T-cell (primary cell): ENCODE measurements around the gene TMED4. TPM values are rescaled to one million over a fixed set of nuclear protein-coding genes. Genes with fewer than 3 reads are reported as not detected.

Experiments
- ATAC-seq, 4 experiments: fragments of 200-7000 bp in 3 of 4; fragments of 150-1000 bp in 1 of 4; cut with Tn5 transposase; replicated peaks in 1 of 4; 1 replicate in 3 of 4; 2 replicates in 1 of 4; pipeline ENCODE4 v1.10.0; 2021; ENCODE audit warnings: moderate library complexity in 3 of 4, mild to moderate bottlenecking in 2 of 4, moderate number of reproducible peaks in 1 of 4
- CTCF ChIA-PET, 2 donors: fragments of 300-600 bp; sonication (Branson Sonifier 250); formaldehyde crosslinking; loops; one replicate each; lab custom pipeline; 2022; ENCODE audit warnings: antibody characterized with exemption in 2 of 2; lab: Charles Lee
- POLR2A ChIA-PET, 2 donors: fragments of 300-600 bp; sonication (Branson Sonifier 250); formaldehyde crosslinking; loops; one replicate each; lab custom pipeline; 2022; ENCODE audit warnings: antibody characterized with exemption in 2 of 2; lab: Charles Lee
- DNase-seq, 35 experiments: peaks; one replicate each; pipeline versions ENCODE4 v3.0.0 to v3.0.0-alpha.2; 2013 to 2023
- H3K27ac ChIP-seq: one replicate; pipeline ENCODE4 v1.5.1; 2013; ENCODE audit warnings: low read length
- H3K27me3 ChIP-seq, 2 experiments: replicated peaks in 1 of 2; 1 replicate in 1 of 2; 2 replicates in 1 of 2; pipeline versions ENCODE4 v1.6.1 to v1.7.0; 2013; ENCODE audit warnings: low read length in 1 of 2, mixed read lengths in 1 of 2; ENCODE audit not compliant: control insufficient read depth in 2 of 2, insufficient read depth in 2 of 2; ENCODE audit errors: extremely low read depth in 1 of 2
- H3K36me3 ChIP-seq, 2 donors: 1 replicate in 1 of 2; 2 replicates in 1 of 2; pipeline versions ENCODE4 v1.6.1 to v1.7.0; 2013; ENCODE audit warnings: low read length in 1 of 2; ENCODE audit not compliant: control insufficient read depth in 2 of 2, insufficient read depth in 1 of 2; ENCODE audit errors: extremely low read depth in 1 of 2
- H3K4me1 ChIP-seq, 2 experiments: 1 replicate in 1 of 2; 2 replicates in 1 of 2; pipeline versions ENCODE4 v1.6.1 to v1.7.0; 2013; ENCODE audit warnings: low read length in 2 of 2, mixed read lengths in 1 of 2; ENCODE audit not compliant: insufficient read depth in 2 of 2, control insufficient read depth in 1 of 2; ENCODE audit errors: extremely low read depth in 1 of 2
- H3K4me3 ChIP-seq, 2 donors: 1 replicate in 1 of 2; 2 replicates in 1 of 2; pipeline versions ENCODE4 v1.5.1 to v1.7.0; 2013; ENCODE audit warnings: mild to moderate bottlenecking in 2 of 2, low read length in 1 of 2, moderate library complexity in 1 of 2; ENCODE audit not compliant: control insufficient read depth in 1 of 2; ENCODE audit errors: extremely low read depth in 1 of 2
- H3K9me3 ChIP-seq: 2 replicates; pipeline ENCODE4 v1.7.0; 2013
- H3K27ac Mint-ChIP-seq, 2 donors: one replicate each; pipeline ENCODE4 v1.8.0; 2020 to 2021; ENCODE audit warnings: mild to moderate bottlenecking in 2 of 2, mixed read lengths in 2 of 2
- H3K27me3 Mint-ChIP-seq, 2 donors: one replicate each; pipeline ENCODE4 v1.8.0; 2021 to 2022; ENCODE audit warnings: mixed read lengths in 2 of 2
- H3K36me3 Mint-ChIP-seq: one replicate; pipeline ENCODE4 v1.8.0; 2021; ENCODE audit warnings: mixed read lengths
- H3K4me1 Mint-ChIP-seq, 3 donors: one replicate each; pipeline ENCODE4 v1.8.0; 2020 to 2022; ENCODE audit warnings: mixed read lengths in 3 of 3, mild to moderate bottlenecking in 1 of 3
- H3K4me3 Mint-ChIP-seq, 3 donors: one replicate each; pipeline ENCODE4 v1.8.0; 2020 to 2022; ENCODE audit warnings: mild to moderate bottlenecking in 3 of 3, mixed read lengths in 3 of 3, moderate library complexity in 3 of 3
- H3K9me3 Mint-ChIP-seq, 3 donors: one replicate each; pipeline ENCODE4 v1.8.0; 2020 to 2022; ENCODE audit warnings: mixed read lengths in 3 of 3
- WGBS: methylation state at CpG from one replicate; pipeline ENCODE4 v1.1.5; 2013; ENCODE audit warnings: missing lambda C conversion rate; ENCODE audit not compliant: insufficient coverage; 5-methylcytosine and 5-hydroxymethylcytosine counted together
- total RNA-seq, 35 experiments: library from RNA in 6 of 35; stranded (reverse) in 6 of 35; fragments of 120-200 nt in 1 of 35; gene quantifications; one replicate each; pipeline versions ENCODE4 v1.2.1 to v1.2.4 and lab custom pipeline; 2013 to 2026

The TMED4 gene
- total RNA-seq, 5 donors from 2014 or later (not counting 1 experiment from before 2014, with no cell fraction given): 84.5 to 106 (median 93.1) TPM

- peaks cover 29% of the 10 kb centered on the region for H3K36me3 Mint-ChIP-seq
- no peaks in the 10 kb centered on the region for H3K27me3 Mint-ChIP-seq
- 32% methylated on average over 2 of the region's 3 CpGs for WGBS
- peak overlapping the region; percentile 78 to 84 for H3K27ac Mint-ChIP-seq
- peaks cover 87 to 92% (median 90%) of the 10 kb centered on the region in 3 donors for H3K4me1 Mint-ChIP-seq
- Histone ChIP-seq H3K27ac (peak overlapping the region; percentile 48), H3K4me1 (peaks cover 0 to 66% of the 10 kb centered on the region in 2 experiments), H3K4me3 (no peak overlapping the region), H3K27me3 (no peaks in the 10 kb centered on the region), H3K9me3 (no peaks in the 10 kb centered on the region), H3K36me3 (peaks cover 0 to 10% of the 10 kb centered on the region in 2 donors)
- H3K9me3 Mint-ChIP-seq: no peaks in the 10 kb centered on the region
- H3K4me3 Mint-ChIP-seq: peak overlapping the region in 1 of 3 donors; percentile 53
- CTCF ChIA-PET: no interaction called here
- POLR2A ChIA-PET: no interaction called here
- ATAC-seq (peak in 1 of 4 experiments; percentile 62), DNase-seq (peak in 2 of 35 experiments; percentile 21 to 59)
Observed at GRCh38 chr7:44618753-44619152, 36.7 kb upstream of the TMED4 start.

GRCh38 chr7:44618045-44618444, 36.0 kb upstream of the TMED4 start:
- no peak for ATAC-seq
- peaks cover 0 to 65% of the 10 kb centered on the region in 2 experiments for H3K4me1 ChIP-seq
- CTCF ChIA-PET: no interaction called here

GRCh38 chr7:44617225-44617890, 35.3 kb upstream of the TMED4 start:
- peaks cover 27% of the 10 kb centered on the region for H3K36me3 Mint-ChIP-seq
- Histone ChIP-seq H3K4me3 (no peak overlapping the region), H3K27ac (peak overlapping the region; percentile 58), H3K36me3 (peaks cover 0 to 10% of the 10 kb centered on the region in 2 donors), H3K27me3 (no peaks in the 10 kb centered on the region), H3K9me3 (no peaks in the 10 kb centered on the region), H3K4me1 (peaks cover 0 to 61% of the 10 kb centered on the region in 2 experiments)
- no peak for DNase-seq
- peak in 3 of 4 experiments; percentile 25 to 52 (median 47) for ATAC-seq
- H3K27me3 Mint-ChIP-seq: no peaks in the 10 kb centered on the region
- CTCF ChIA-PET: interaction anchor here in 1 of 2 donors (0.5 to 0.6 kb wide), 2 partner anchors 50 to 232 kb away, joined by 3 read pairs; no protein-coding TSS in a partner anchor
- POLR2A ChIA-PET: interaction anchor here in 1 of 2 donors (0.7 kb wide), 1 partner anchor 413 kb away, joined by 3 read pairs; no protein-coding TSS in a partner anchor
- peak overlapping the region; percentile 78 for H3K27ac Mint-ChIP-seq
- peaks cover 80 to 86% (median 83%) of the 10 kb centered on the region in 3 donors for H3K4me1 Mint-ChIP-seq
- peak overlapping the region in 1 of 3 donors; percentile 17 for H3K4me3 Mint-ChIP-seq
- WGBS: no CpG with 5 or more reads among the region's 2 CpGs
- H3K9me3 Mint-ChIP-seq: no peaks in the 10 kb centered on the region

More at GRCh38 chr7:44618045-44618444, 36.0 kb upstream of the TMED4 start:
- H3K4me1 Mint-ChIP-seq: peaks cover 84 to 88% (median 86%) of the 10 kb centered on the region in 3 donors
- no peaks in the 10 kb centered on the region for H3K27me3 Mint-ChIP-seq
- Histone ChIP-seq H3K27ac (peak overlapping the region; percentile 58), H3K27me3 (no peaks in the 10 kb centered on the region), H3K4me3 (no peak overlapping the region), H3K9me3 (no peaks in the 10 kb centered on the region), H3K36me3 (peaks cover 0 to 10% of the 10 kb centered on the region in 2 donors)
- no peaks in the 10 kb centered on the region for H3K9me3 Mint-ChIP-seq
- peak overlapping the region; percentile 78 to 84 for H3K27ac Mint-ChIP-seq
- H3K36me3 Mint-ChIP-seq: peaks cover 27% of the 10 kb centered on the region
- DNase-seq: no peak
- POLR2A ChIA-PET: no interaction called here
- H3K4me3 Mint-ChIP-seq: no peak overlapping the region
- WGBS: no CpG with 5 or more reads among the region's 1 CpG

- peaks cover 0 to 10% of the 10 kb centered on the region in 2 donors for H3K36me3 ChIP-seq
- Mint-ChIP-seq H3K9me3 (no peaks in the 10 kb centered on the region), H3K4me1 (peaks cover 78 to 84% (median 83%) of the 10 kb centered on the region in 3 donors), H3K27me3 (no peaks in the 10 kb centered on the region), H3K36me3 (peaks cover 27% of the 10 kb centered on the region), H3K27ac (peak overlapping the region in 1 of 2 donors; percentile 76), H3K4me3 (no peak overlapping the region)
- DNase-seq (no peak), ATAC-seq (no peak)
- POLR2A ChIA-PET: interaction anchor here (0.7 kb wide), 2 partner anchors 11 to 377 kb away, joined by 5 to 6 read pairs; no protein-coding TSS in a partner anchor
- CTCF ChIA-PET: no interaction called here
- peaks cover 0 to 58% of the 10 kb centered on the region in 2 experiments for H3K4me1 ChIP-seq
- H3K27me3 ChIP-seq: no peaks in the 10 kb centered on the region
- no CpG with 5 or more reads among the region's 12 CpGs for WGBS
- H3K4me3 ChIP-seq: no peak overlapping the region
- no peak overlapping the region for H3K27ac ChIP-seq
- no peaks in the 10 kb centered on the region for H3K9me3 ChIP-seq
Observed at GRCh38 chr7:44616545-44616944, 34.5 kb upstream of the TMED4 start.

GRCh38 chr7:44615793-44616192, 33.8 kb upstream of the TMED4 start:
- Mint-ChIP-seq H3K4me3 (peak overlapping the region in 1 of 3 donors; percentile 38), H3K4me1 (peaks cover 70 to 76% (median 76%) of the 10 kb centered on the region in 3 donors), H3K27me3 (no peaks in the 10 kb centered on the region), H3K27ac (peak overlapping the region; percentile 90 to 96), H3K9me3 (no peaks in the 10 kb centered on the region), H3K36me3 (peaks cover 22% of the 10 kb centered on the region)
- ATAC-seq: no peak
- DNase-seq: no peak
- WGBS: no CpG with 5 or more reads among the region's 5 CpGs
- peaks cover 0 to 53% of the 10 kb centered on the region in 2 experiments for H3K4me1 ChIP-seq
- no peaks in the 10 kb centered on the region for H3K9me3 ChIP-seq
- ChIA-PET CTCF (no interaction called here), POLR2A (interaction anchor here (0.7 kb wide), 2 partner anchors 10 to 378 kb away, joined by 5 to 6 read pairs; no protein-coding TSS in a partner anchor)
- peaks cover 0 to 10% of the 10 kb centered on the region in 2 donors for H3K36me3 ChIP-seq
- peak overlapping the region; percentile 30 for H3K27ac ChIP-seq
- no peak overlapping the region for H3K4me3 ChIP-seq
- H3K27me3 ChIP-seq: no peaks in the 10 kb centered on the region

GRCh38 chr7:44615149-44615611, 33.1 kb upstream of the TMED4 start:
- CTCF ChIA-PET: no interaction called here
- H3K4me1 ChIP-seq: peaks cover 0 to 55% of the 10 kb centered on the region in 2 experiments

More at GRCh38 chr7:44615149-44615611, 33.1 kb upstream of the TMED4 start:
- WGBS: 80% methylated on average over 1 of the region's 2 CpGs
- peaks cover 22% of the 10 kb centered on the region for H3K36me3 Mint-ChIP-seq
- ATAC-seq (peak; percentile 52 to 68 (median 62)), DNase-seq (peak in 13 of 35 experiments; percentile 18 to 52 (median 22))
- H3K36me3 ChIP-seq: peaks cover 0 to 10% of the 10 kb centered on the region in 2 donors
- H3K4me1 Mint-ChIP-seq: peaks cover 65 to 80% (median 75%) of the 10 kb centered on the region in 3 donors
- peak overlapping the region; percentile 38 to 74 (median 62) for H3K4me3 Mint-ChIP-seq
- no peaks in the 10 kb centered on the region for H3K9me3 ChIP-seq
- H3K4me3 ChIP-seq: no peak overlapping the region
- peak overlapping the region; percentile 30 for H3K27ac ChIP-seq
- no peaks in the 10 kb centered on the region for H3K27me3 Mint-ChIP-seq
- no peaks in the 10 kb centered on the region for H3K9me3 Mint-ChIP-seq
- H3K27me3 ChIP-seq: no peaks in the 10 kb centered on the region
- POLR2A ChIA-PET: interaction anchor here (0.6 to 0.7 kb wide), 3 partner anchors 19 to 295 kb away, joined by 5 to 7 read pairs (median 6); no protein-coding TSS in a partner anchor
- peak overlapping the region; percentile 90 to 96 for H3K27ac Mint-ChIP-seq
